Measurements from ENCODE around the gene FASTK. TPM values are rescaled to one million over a fixed set of nuclear protein-coding genes. Genes with fewer than 3 reads are reported as not detected.

The FASTK gene
- polyA plus RNA-seq, 1 experiment: 44.1 TPM

DNA sequence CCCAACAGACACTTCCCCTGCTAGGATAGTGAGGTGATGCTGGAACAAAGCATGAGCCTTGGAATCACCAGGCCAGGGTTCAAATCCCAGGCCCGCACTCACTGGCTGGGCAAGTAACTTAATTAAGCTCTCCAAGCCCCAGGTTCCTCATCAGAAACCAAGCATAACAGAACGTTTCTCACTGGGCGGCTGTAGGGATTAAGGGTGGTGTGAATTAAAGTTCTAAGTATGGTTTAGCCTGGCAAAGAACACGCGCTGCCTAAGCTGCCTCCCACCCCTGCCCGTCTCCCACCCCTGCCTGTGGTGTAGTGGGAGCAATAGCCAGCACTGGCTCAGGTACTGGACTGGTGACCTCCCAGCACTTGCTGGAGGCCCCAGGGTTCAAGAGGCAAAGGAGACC, 15.6 kb downstream of the FASTK start:
- ChIA-PET CTCF (interaction anchor here (0.6 kb wide), 1 partner anchor 41 kb away, joined by 3 read pairs; the partner anchor contains the start of gene ATG9B), POLR2A (no interaction called here)
- Histone ChIP-seq H3K4me3 (ENCODE audit: low read depth, low read length) (no peak overlapping the region), H3K27ac (ENCODE audit: low read depth, low read length) (no peak overlapping the region), H3K27me3 (ENCODE audit: control insufficient read depth, insufficient read depth, low read length) (no peaks in the 10 kb centered on the region), H3K9me3 (ENCODE audit: control insufficient read depth, insufficient read depth, low read length) (no peaks in the 10 kb centered on the region; the same call in 1 of the 2 replicates)
- TF ChIP-seq CTCF (IDR thresholded peaks at IDR 0.05; ENCODE audit: low read depth, low read length): no peak
- no peak for DNase-seq (ENCODE audit: low read depth, low spot score)

DNA sequence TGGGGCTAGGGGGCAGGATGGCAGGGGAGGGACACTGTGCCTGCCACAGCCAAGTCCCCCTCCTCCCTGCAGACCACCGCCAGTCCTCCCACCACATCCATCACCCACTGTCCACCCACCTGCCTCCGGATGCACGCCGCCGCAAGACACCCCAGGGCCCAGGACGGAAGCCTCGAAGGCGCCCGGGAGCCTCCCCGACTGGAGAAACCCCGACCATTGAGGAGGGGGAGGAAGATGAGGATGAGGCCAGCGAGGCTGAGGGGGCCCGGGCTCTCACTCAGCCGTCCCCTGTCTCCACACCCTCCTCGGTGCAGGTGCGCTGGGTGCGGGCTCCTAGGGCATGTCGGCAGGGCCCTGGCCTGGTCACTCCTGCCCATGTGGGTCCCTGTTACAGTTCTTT, 16.2 kb downstream of the FASTK start:
- no peak overlapping the region for H3K4me3 ChIP-seq (ENCODE audit: low read depth, low read length)
- no peak for TF ChIP-seq CTCF (IDR thresholded peaks at IDR 0.05; ENCODE audit: low read depth, low read length)
- no peak for DNase-seq (ENCODE audit: low read depth, low spot score)
- CTCF ChIA-PET: no interaction called here
- POLR2A ChIA-PET: interaction anchor here (2.0 kb wide), 1 partner anchor 16 kb away, joined by 9 read pairs; the partner anchor contains the start of gene FASTK
- no peaks in the 10 kb centered on the region for H3K27me3 ChIP-seq (ENCODE audit: control insufficient read depth, insufficient read depth, low read length)
- H3K9me3 ChIP-seq (ENCODE audit: control insufficient read depth, insufficient read depth, low read length): no peaks in the 10 kb centered on the region; the same call in 1 of the 2 replicates
- H3K27ac ChIP-seq (ENCODE audit: low read depth, low read length): no peak overlapping the region

- ChIA-PET CTCF (interaction anchor here (0.7 to 1.8 kb wide), 5 partner anchors 15 to 101 kb away, joined by 3 to 11 read pairs (median 5); partner anchors contain the start of gene ASIC3), POLR2A (interaction anchor here (0.6 to 2.0 kb wide), 4 partner anchors 17 to 53 kb away, joined by 3 to 9 read pairs (median 4); partner anchors contain the start of genes ABCB8, AGAP3 and FASTK)
- no peaks in the 10 kb centered on the region for H3K27me3 ChIP-seq (ENCODE audit: control insufficient read depth, insufficient read depth, low read length)
- TF ChIP-seq CTCF (IDR thresholded peaks at IDR 0.05; ENCODE audit: low read depth, low read length): no peak
- no peaks in the 10 kb centered on the region; the same call in 1 of the 2 replicates for H3K9me3 ChIP-seq (ENCODE audit: control insufficient read depth, insufficient read depth, low read length)
- no peak for DNase-seq (ENCODE audit: low read depth, low spot score)
- peak overlapping the region; percentile 10; the same call in 1 of the 2 replicates for H3K4me3 ChIP-seq (ENCODE audit: low read depth, low read length)
- H3K27ac ChIP-seq (ENCODE audit: low read depth, low read length): peak overlapping the region; percentile 77
Observed at GRCh38 chr7:151063212-151063561, 17.4 kb downstream of the FASTK start.

GRCh38 chr7:151062399-151063211, 18.0 kb downstream of the FASTK start:
- CTCF ChIA-PET: interaction anchor here (0.7 to 1.8 kb wide), 5 partner anchors 14 to 100 kb away, joined by 3 to 11 read pairs (median 5); partner anchors contain the start of gene ASIC3
- no peak for TF ChIP-seq CTCF (IDR thresholded peaks at IDR 0.05; ENCODE audit: low read depth, low read length)
- POLR2A ChIA-PET: interaction anchor here (0.6 to 2.0 kb wide), 6 partner anchors 18 to 52 kb away, joined by 3 to 9 read pairs (median 4); partner anchors contain the start of genes ABCB8, AGAP3 and FASTK
- no peak for DNase-seq (ENCODE audit: low read depth, low spot score)
- Histone ChIP-seq H3K9me3 (ENCODE audit: control insufficient read depth, insufficient read depth, low read length) (no peaks in the 10 kb centered on the region; the same call in 1 of the 2 replicates), H3K4me3 (ENCODE audit: low read depth, low read length) (peak overlapping the region; percentile 27), H3K27ac (ENCODE audit: low read depth, low read length) (peak overlapping the region; percentile 77), H3K27me3 (ENCODE audit: control insufficient read depth, insufficient read depth, low read length) (no peaks in the 10 kb centered on the region)

GRCh38 chr7:151062111-151062398, 18.6 kb downstream of the FASTK start:
- H3K9me3 ChIP-seq (ENCODE audit: control insufficient read depth, insufficient read depth, low read length): no peaks in the 10 kb centered on the region; the same call in 1 of the 2 replicates
- DNase-seq (ENCODE audit: low read depth, low spot score): no peak
- peak overlapping the region; percentile 52 for H3K27ac ChIP-seq (ENCODE audit: low read depth, low read length)
- POLR2A ChIA-PET: interaction anchor here (0.6 to 1.0 kb wide), 3 partner anchors 19 to 28 kb away, joined by 3 to 4 read pairs (median 4); partner anchors contain the start of gene FASTK
- H3K27me3 ChIP-seq (ENCODE audit: control insufficient read depth, insufficient read depth, low read length): no peaks in the 10 kb centered on the region
- CTCF ChIA-PET: interaction anchor here (1.8 kb wide), 1 partner anchor 49 kb away, joined by 11 read pairs; no protein-coding TSS in a partner anchor
- no peak for TF ChIP-seq CTCF (IDR thresholded peaks at IDR 0.05; ENCODE audit: low read depth, low read length)
- H3K4me3 ChIP-seq (ENCODE audit: low read depth, low read length): peak overlapping the region; percentile 22; the same call in 1 of the 2 replicates
